Heart right ventricle (tissue), 16 donors: ENCODE data around the gene NPR1. TPM values are rescaled to one million over a fixed set of nuclear protein-coding genes. Genes with fewer than 3 reads are reported as not detected.

Experiments
- ATAC-seq, 8 donors: fragments of 200-7000 bp; cut with Tn5 transposase; one replicate each; pipeline ENCODE4 v1.9.1; 2020; ENCODE audit warnings: mild to moderate bottlenecking in 8 of 8, moderate library complexity in 8 of 8, moderate number of reproducible peaks in 1 of 8
- DNase-seq, 2 donors: peaks; one replicate each; pipeline ENCODE4 v3.0.0-alpha.2; 2020
- H3K27ac ChIP-seq, 10 donors: fragments of 200-600 bp; sonication (generic) in 2 of 10; one replicate each; pipeline versions ENCODE4 v1.5.0 to v1.8.0; 2020 to 2022; ENCODE audit warnings: mild to moderate bottlenecking in 3 of 10
- H3K27me3 ChIP-seq, 7 donors: fragments of 200-600 bp; one replicate each; pipeline ENCODE4 v1.8.0; 2021 to 2022; ENCODE audit warnings: mild to moderate bottlenecking in 2 of 7
- H3K36me3 ChIP-seq, 9 donors: fragments of 200-600 bp; sonication (generic) in 1 of 9; one replicate each; pipeline versions ENCODE4 v1.5.0 to v1.8.0; 2020 to 2022; ENCODE audit warnings: mild to moderate bottlenecking in 2 of 9
- H3K4me1 ChIP-seq, 9 donors: fragments of 200-600 bp; sonication (generic) in 1 of 9; one replicate each; pipeline versions ENCODE4 v1.5.0 to v1.8.0; 2020 to 2022; ENCODE audit warnings: mild to moderate bottlenecking in 4 of 9
- H3K4me3 ChIP-seq, 10 donors: fragments of 200-600 bp; sonication (generic) in 2 of 10; one replicate each; pipeline versions ENCODE4 v1.5.0 to v1.8.0; 2020 to 2022; ENCODE audit warnings: mild to moderate bottlenecking in 7 of 10, moderate library complexity in 2 of 10
- H3K9me3 ChIP-seq, 11 donors: fragments of 200-600 bp in 10 of 11; sonication (generic) in 2 of 11; one replicate each; pipeline versions ENCODE4 v1.5.0 to v1.8.0; 2013 to 2022; ENCODE audit warnings: mild to moderate bottlenecking in 2 of 11, control low read depth in 1 of 11, moderate library complexity in 1 of 11
- CTCF ChIP-seq, 9 donors: fragments of 200-600 bp; sonication (generic) in 2 of 9; IDR thresholded peaks; one replicate each; pipeline versions ENCODE4 v1.5.0 to v1.8.0; 2021 to 2022; ENCODE audit warnings: antibody characterized with exemption in 9 of 9, mild to moderate bottlenecking in 5 of 9, moderate library complexity in 1 of 9
- WGBS, 2 donors: extraction: QIAGEN DNeasy Blood & Tissue Kit; methylation state at CpG; one replicate each; pipeline ENCODE4 v1.1.7; 2013; ENCODE audit warnings: inconsistent platforms in 1 of 2; 5-methylcytosine and 5-hydroxymethylcytosine counted together
- intact Hi-C, 10 donors: fragments of 100-400 bp; cut with DNase I; formaldehyde crosslinking; loops; one replicate each; pipeline versions ENCODE4 v1.11.1 to v1.14.2; 2022
- polyA plus RNA-seq, 2 donors: library from polyadenylated mRNA; stranded (reverse); fragments of 200-250 nt; gene quantifications; one replicate each; pipeline ENCODE4 v1.2.3, GENCODE V29; 2013
- total RNA-seq, 10 donors: library from RNA; stranded (reverse); fragmentation: NEBNext Ultra II Directional in 3 of 10; extraction: Animal tissue kit (Norgen Biotek cat#: 25700) in 3 of 10; gene quantifications; one replicate each; pipeline versions ENCODE4 v1.2.1 to v1.2.4, GENCODE V29; 2021 to 2023
- donor health status: Arrhythmogenic right ventricular cardiomyopathy.
- donor health status: ischemic (EF 13 %, LVEDD 7.1; RV severe dilation, severe dysfunction).
- donor health status: healthy with polysubstance abuse.
- donor health status: DM: no; HTN: yes; CAD: no.
- donor health status: DM: no; HTN: no; CAD: no.
- donor health status: ischemic (EF 25% LVEDD 6.9; RV normal size, moderate dysfunction).
- donor health status: ischemic (EF 25% LVEDD 5.7; RV mildly dilated, moderate dysfunction).
- donor health status: healthy.
- donor health status: DM: yes; HTN: yes; CAD: no.
- donor health status: Ischemic cardiomyopathy.
- donor health status: ischemic (EF 35%, LVEDD 5.7; RV mildly dilated, moderate dysfunction).
- donor health status: nonischemic (EF 11% LVEDD 7.7; RV severe dilation, severe dysfunction).
- donor health status: DM: yes; HTN: yes; CAD: no.
- donor health status: PGD.
- donor health status: ischemic (EF 29% LVEDD 5.4; RV normal size, mild dysfunction).
- donor health status: nonischemic (EF 23%, LVEDD 6.1; RV moderate dilation, normal function).

The NPR1 gene
- total and polyA plus RNA-seq, 12 donors: 8.0 to 29.0 (median 10.9) TPM

DNA sequence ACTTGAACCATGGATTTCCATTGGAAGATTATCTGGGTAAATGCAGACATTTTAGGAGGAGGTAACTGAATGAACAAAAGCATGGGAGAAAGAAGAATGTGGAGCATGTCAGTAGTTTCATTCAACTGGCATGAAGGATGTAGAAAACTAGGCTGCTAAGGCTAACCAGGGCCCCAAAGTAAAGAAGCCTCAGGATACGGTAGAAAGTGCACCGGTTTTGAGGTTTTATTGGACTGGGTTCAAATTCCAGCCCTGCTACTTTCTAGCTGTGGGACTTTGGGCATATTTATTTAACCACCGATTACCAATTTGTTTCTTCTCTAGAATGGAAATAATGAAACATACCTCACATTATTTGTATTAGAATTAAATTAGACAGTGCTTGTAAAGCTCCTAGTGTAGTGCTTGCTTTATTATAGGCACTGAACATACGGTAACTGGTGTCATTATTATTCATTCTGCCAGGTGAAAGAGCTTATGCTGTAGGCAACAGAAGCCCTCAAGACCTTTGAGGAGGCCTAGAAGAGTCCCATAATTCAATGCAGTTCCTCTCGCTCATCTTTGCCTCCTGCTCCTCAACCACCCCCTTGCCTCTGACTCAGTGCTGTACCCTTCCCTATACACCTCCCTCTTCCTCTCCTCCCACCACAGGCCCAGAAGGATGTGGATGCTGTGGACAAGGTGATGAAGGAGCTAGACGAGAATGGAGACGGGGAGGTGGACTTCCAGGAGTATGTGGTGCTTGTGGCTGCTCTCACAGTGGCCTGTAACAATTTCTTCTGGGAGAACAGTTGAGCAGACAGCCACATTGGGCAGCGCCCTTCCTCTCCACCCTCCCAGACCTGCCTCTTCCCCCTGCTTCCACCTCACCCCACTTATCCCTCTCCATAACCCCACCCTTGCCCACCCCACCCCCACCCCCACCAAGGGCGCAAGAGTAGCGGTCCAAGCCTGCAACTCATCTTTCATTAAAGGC is 47.2 kb upstream of the NPR1 start:
- intact Hi-C loops: loop anchor here in 1 of 10 donors (5.0 kb wide), 1 partner anchor 36 kb away; no protein-coding TSS in a partner anchor
- no peak for TF ChIP-seq CTCF (IDR thresholded peaks at IDR 0.05)
- peak overlapping the region in 3 of 10 donors; percentile 58 to 61 (median 60) for H3K4me3 ChIP-seq
- 80 to 81% methylated on average over 10 of the region's 10 CpGs for WGBS, 2 donors
- no peaks in the 10 kb centered on the region for H3K9me3 ChIP-seq
- peak overlapping the region in 8 of 10 donors; percentile 30 to 98 (median 92) for H3K27ac ChIP-seq
- H3K36me3 ChIP-seq: peaks cover 0 to 11% (median under 1%) of the 10 kb centered on the region in 9 donors
- ATAC-seq (no peak), DNase-seq (no peak)
- H3K27me3 ChIP-seq: no peaks in the 10 kb centered on the region
- peaks cover 14 to 82% (median 59%) of the 10 kb centered on the region in 9 donors for H3K4me1 ChIP-seq

DNA sequence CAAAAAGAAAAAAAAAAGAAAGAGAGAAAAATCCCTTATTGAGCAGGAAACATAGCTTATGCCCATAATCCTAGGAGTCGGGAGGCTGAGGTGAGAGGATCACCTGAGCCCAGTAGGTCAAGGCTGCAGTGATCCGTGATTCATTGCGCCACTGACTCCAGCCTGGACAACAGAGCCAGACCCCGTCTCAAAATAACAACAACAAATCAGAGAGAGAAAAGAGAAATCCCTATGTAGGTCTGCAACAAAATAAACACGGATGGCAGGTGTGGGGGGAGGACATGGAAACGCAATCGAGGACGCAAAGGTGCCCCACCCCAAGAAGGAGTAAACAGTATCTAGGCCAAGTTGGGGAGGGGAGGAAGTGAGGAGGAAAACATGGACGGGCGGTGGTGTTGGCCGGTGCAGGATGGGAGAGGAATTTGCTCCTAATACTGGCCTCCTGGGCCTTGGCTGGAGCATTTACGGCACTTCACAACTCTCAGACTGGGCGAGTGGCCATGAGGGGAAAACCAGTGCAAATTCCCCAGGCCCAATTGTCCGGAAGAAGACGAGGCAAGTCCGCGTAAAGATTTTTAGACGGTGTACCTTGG is 45.2 kb upstream of the NPR1 start:
- Histone ChIP-seq H3K27ac (peak overlapping the region; percentile 98 to 100 (median 100)), H3K4me3 (peak overlapping the region in 9 of 10 donors; percentile 67 to 95 (median 91)), H3K4me1 (peaks cover 10 to 82% (median 61%) of the 10 kb centered on the region in 9 donors), H3K9me3 (no peaks in the 10 kb centered on the region), H3K27me3 (no peaks in the 10 kb centered on the region), H3K36me3 (peaks cover 0 to 30% (median 16%) of the 10 kb centered on the region in 9 donors)
- ATAC-seq (peak; percentile 11 to 46 (median 32)), DNase-seq (peak in 1 of 2 donors; percentile 56)
- TF ChIP-seq CTCF (IDR thresholded peaks at IDR 0.05): no peak
- intact Hi-C loops: loop anchor here in 1 of 10 donors (5.0 kb wide), 1 partner anchor 34 kb away; no protein-coding TSS in a partner anchor
- 30 to 47% methylated on average over 18 of the region's 18 CpGs for WGBS, 2 donors

DNA sequence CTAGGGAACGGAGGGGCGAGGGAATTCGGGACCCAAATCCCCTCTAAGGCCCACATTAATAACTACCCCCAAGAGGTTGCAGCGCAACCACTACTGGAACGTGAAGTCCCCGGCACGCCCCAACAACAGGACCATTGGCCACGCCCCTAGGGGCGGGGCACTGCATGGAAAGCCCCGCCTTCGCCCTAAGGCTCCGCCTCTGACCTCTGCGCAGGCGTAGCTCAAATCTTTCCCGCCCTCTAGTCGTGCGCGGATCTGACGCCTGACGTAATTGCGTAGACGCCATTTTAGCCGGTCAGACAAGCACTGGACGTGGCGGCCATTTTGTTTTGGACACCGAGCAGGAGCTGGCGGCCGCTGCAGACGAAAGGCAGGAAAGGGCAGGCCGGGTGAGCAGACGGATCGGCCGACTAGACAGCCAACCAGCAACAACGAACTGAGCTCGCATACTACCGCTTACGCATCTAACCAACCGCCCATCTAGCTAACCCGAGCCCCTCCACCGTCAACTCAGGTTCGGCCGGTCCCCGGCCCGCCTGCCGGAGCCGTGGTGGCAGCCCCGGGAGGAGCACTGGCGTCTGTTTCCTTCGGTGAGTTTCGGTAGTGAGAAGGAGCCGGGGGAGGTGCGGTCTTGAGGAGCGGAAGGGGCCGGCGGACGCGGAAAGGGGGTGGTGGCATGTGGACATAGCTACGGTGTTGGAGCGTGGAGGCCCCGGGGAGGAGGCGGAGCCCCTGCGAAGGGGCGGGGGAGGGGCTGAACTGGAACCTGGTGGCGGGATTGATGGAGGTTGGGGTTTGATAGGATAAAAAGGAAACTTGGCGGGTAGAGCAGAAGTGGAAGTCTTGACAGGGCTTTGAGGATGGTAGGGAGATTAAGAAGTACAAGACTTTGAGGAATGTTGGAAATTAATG is 44.5 kb upstream of the NPR1 start, which contains the start of gene CHTOP:
Gene CHTOP (plus strand): TSS at position 313 of the 912 bp plus-strand sequence. CDS start 2,523 bp downstream, outside the sequence.
- intact Hi-C loops: loop anchor here in 2 of 10 donors (2.0 to 5.0 kb wide), 2 partner anchors 33 to 37 kb away; partner anchors contain the start of gene ILF2 (in 1 of the 2)
- H3K9me3 ChIP-seq: no peaks in the 10 kb centered on the region
- peak; percentile 91 to 96 (median 94) for ATAC-seq

More for the DNA sequence above, 44.5 kb upstream of the NPR1 start, which contains the start of gene CHTOP:
- TF ChIP-seq CTCF (IDR thresholded peaks at IDR 0.05): no peak
- DNase-seq: peak; percentile 96 to 98
- Histone ChIP-seq H3K4me1 (peaks cover 10 to 88% (median 66%) of the 10 kb centered on the region in 9 donors), H3K36me3 (peaks cover 0 to 38% (median 19%) of the 10 kb centered on the region in 9 donors), H3K27me3 (no peaks in the 10 kb centered on the region), H3K27ac (peak within 1 kb of the TSS; percentile 98 to 100 (median 100)), H3K4me3 (peak within 1 kb of the TSS; percentile 67 to 95 (median 90))
- WGBS, 2 donors: 1 to 2% methylated on average over 65 of the region's 65 CpGs
